H9 (cell line): ENCODE data around the gene LSMEM2. TPM values are rescaled to one million over a fixed set of nuclear protein-coding genes. Genes with fewer than 3 reads are reported as not detected.

Experiments used
- DNase-seq: peaks from one replicate; pipeline ENCODE4 v3.0.0-alpha.2; 2017
- H2AFZ ChIP-seq: one replicate; pipeline ENCODE4 v1.6.1; 2013; ENCODE audit warnings: mild to moderate bottlenecking, low read length, control low read depth, moderate library complexity
- H2AK5ac ChIP-seq: 2 replicates; pipeline ENCODE4 v1.6.1; 2013; ENCODE audit warnings: low read length, control low read depth, mixed read lengths; ENCODE audit not compliant: insufficient read length
- H2BK120ac ChIP-seq: one replicate; pipeline ENCODE4 v1.6.1; 2013; ENCODE audit warnings: low read depth, mild to moderate bottlenecking, low read length, control low read depth, inconsistent platforms; ENCODE audit not compliant: poor library complexity, severe bottlenecking
- H2BK12ac ChIP-seq: 2 replicates; pipeline ENCODE4 v1.6.1; 2013; ENCODE audit warnings: low read length, control low read depth, mixed read lengths, low read depth; ENCODE audit not compliant: insufficient read length
- H2BK15ac ChIP-seq: 2 replicates; pipeline ENCODE4 v1.6.1; 2013; ENCODE audit warnings: low read depth, low read length, control low read depth
- H2BK20ac ChIP-seq: one replicate; pipeline ENCODE4 v1.6.1; 2013; ENCODE audit warnings: low read depth, mild to moderate bottlenecking, low read length, control low read depth, inconsistent platforms; ENCODE audit not compliant: poor library complexity, severe bottlenecking
- H2BK5ac ChIP-seq: 2 replicates; pipeline ENCODE4 v1.6.1; 2013; ENCODE audit warnings: low read length, control low read depth, mixed read lengths; ENCODE audit not compliant: insufficient read length
- H3K14ac ChIP-seq: 2 replicates; pipeline ENCODE4 v1.6.1; 2013; ENCODE audit warnings: low read length, control low read depth; ENCODE audit not compliant: insufficient read depth
- H3K18ac ChIP-seq: 2 replicates; pipeline ENCODE4 v1.6.1; 2013; ENCODE audit warnings: low read depth, mild to moderate bottlenecking, mixed read lengths, low read length, control low read depth; ENCODE audit not compliant: insufficient read length
- H3K23ac ChIP-seq: 2 replicates; pipeline ENCODE4 v1.6.1; 2013; ENCODE audit warnings: low read length, control low read depth, mixed read lengths, low read depth; ENCODE audit not compliant: insufficient read length
- H3K23me2 ChIP-seq: 2 replicates; pipeline ENCODE4 v1.6.1; 2013; ENCODE audit warnings: low read depth, mild to moderate bottlenecking, mixed read lengths, low read length, control low read depth; ENCODE audit not compliant: insufficient read length, poor library complexity, severe bottlenecking
- H3K27ac ChIP-seq: 2 replicates; pipeline ENCODE4 v1.5.1; 2013; ENCODE audit warnings: low read length, control low read depth, mixed read lengths, low read depth; ENCODE audit not compliant: insufficient read length
- H3K27me3 ChIP-seq: 2 replicates; pipeline ENCODE4 v1.6.1; 2013; ENCODE audit warnings: low read length, control low read depth, inconsistent platforms; ENCODE audit not compliant: insufficient read depth
- H3K4ac ChIP-seq: 2 replicates; pipeline ENCODE4 v1.6.1; 2013; ENCODE audit warnings: low read depth, mild to moderate bottlenecking, control low read depth, inconsistent platforms, low read length, moderate library complexity
- H3K4me1 ChIP-seq: 2 replicates; pipeline ENCODE4 v1.6.1; 2013; ENCODE audit warnings: low read length, control low read depth, inconsistent platforms; ENCODE audit not compliant: insufficient read depth
- H3K4me2 ChIP-seq: 2 replicates; pipeline ENCODE4 v1.6.1; 2013; ENCODE audit warnings: low read length, control low read depth, mixed read lengths; ENCODE audit not compliant: insufficient read length, insufficient read depth
- H3K56ac ChIP-seq: 2 replicates; pipeline ENCODE4 v1.6.1; 2013; ENCODE audit warnings: low read depth, mild to moderate bottlenecking, mixed read lengths, low read length, control low read depth; ENCODE audit not compliant: insufficient read length
- H3K79me1 ChIP-seq: 2 replicates; pipeline ENCODE4 v1.6.1; 2013; ENCODE audit warnings: low read depth, mild to moderate bottlenecking, moderate library complexity, low read length, control low read depth, inconsistent platforms; ENCODE audit not compliant: insufficient read depth, poor library complexity, severe bottlenecking
- H3K79me2 ChIP-seq: 2 replicates; pipeline ENCODE4 v1.6.1; 2013; ENCODE audit warnings: low read length, control low read depth, inconsistent platforms; ENCODE audit not compliant: insufficient read depth
- H3K9ac ChIP-seq: 2 replicates; pipeline ENCODE4 v1.6.1; 2013; ENCODE audit warnings: low read length, control low read depth, mixed read lengths; ENCODE audit not compliant: insufficient read length; ENCODE audit errors: extremely low read depth
- H3K9me3 ChIP-seq: one replicate; pipeline ENCODE4 v1.6.1; 2013; ENCODE audit warnings: low read depth, low read length, inconsistent platforms; ENCODE audit not compliant: control insufficient read depth
- H3T11ph ChIP-seq: one replicate; pipeline ENCODE4 v1.6.1; 2013; ENCODE audit warnings: mild to moderate bottlenecking, low read length, control low read depth, inconsistent platforms
- H4K20me1 ChIP-seq: one replicate; pipeline ENCODE4 v1.6.1; 2013; ENCODE audit not compliant: control insufficient read depth, insufficient read length, insufficient read depth
- H4K5ac ChIP-seq: 2 replicates; pipeline ENCODE4 v1.6.1; 2013; ENCODE audit warnings: low read depth, mild to moderate bottlenecking, mixed read lengths, low read length, control low read depth; ENCODE audit not compliant: insufficient read length
- H4K8ac ChIP-seq: replicated peaks from 2 replicates; pipeline ENCODE4 v1.6.1; 2013; ENCODE audit warnings: low read length, control low read depth, mixed read lengths, low read depth; ENCODE audit not compliant: insufficient read length
- H4K91ac ChIP-seq: 2 replicates; pipeline ENCODE4 v1.6.1; 2013; ENCODE audit warnings: low read depth, mild to moderate bottlenecking, moderate library complexity, mixed read lengths, low read length, control low read depth; ENCODE audit not compliant: insufficient read length
- H3K27ac Mint-ChIP-seq, 3 experiments: 2 replicates in 2 of 3; 3 replicates in 1 of 3; pipeline ENCODE4 v1.8.0; 2020 to 2021; ENCODE audit warnings: mixed read lengths in 3 of 3, mild to moderate bottlenecking in 1 of 3, moderate library complexity in 1 of 3
- H3K27me3 Mint-ChIP-seq: 2 replicates; pipeline ENCODE4 v1.8.0; 2021; ENCODE audit warnings: low read depth, mild to moderate bottlenecking, moderate library complexity, mixed read lengths
- H3K36me3 Mint-ChIP-seq, 3 experiments: 2 replicates in 2 of 3; 3 replicates in 1 of 3; pipeline ENCODE4 v1.8.0; 2020 to 2021; ENCODE audit warnings: low read depth in 3 of 3, mixed read lengths in 3 of 3; ENCODE audit not compliant: insufficient read depth in 1 of 3
- H3K4me1 Mint-ChIP-seq, 2 experiments: 2 replicates each; pipeline ENCODE4 v1.8.0; 2020; ENCODE audit warnings: mixed read lengths in 2 of 2
- H3K4me3 Mint-ChIP-seq, 2 experiments: 2 replicates in 1 of 2; 3 replicates in 1 of 2; pipeline ENCODE4 v1.8.0; 2020 to 2021; ENCODE audit warnings: mild to moderate bottlenecking in 2 of 2, mixed read lengths in 2 of 2, moderate library complexity in 1 of 2
- H3K9me3 Mint-ChIP-seq, 2 experiments: 2 replicates in 1 of 2; 3 replicates in 1 of 2; pipeline ENCODE4 v1.8.0; 2020; ENCODE audit warnings: mild to moderate bottlenecking in 2 of 2, mixed read lengths in 2 of 2, moderate library complexity in 1 of 2
- WGBS: extraction: QIAGEN DNeasy Blood & Tissue Kit; methylation state at CpG from one replicate; pipeline ENCODE4 v1.1.7; 2013; ENCODE audit warnings: missing lambda C conversion rate, low lambda C conversion rate, mixed read lengths; ENCODE audit not compliant: insufficient read length; ENCODE audit errors: extremely low coverage; 5-methylcytosine and 5-hydroxymethylcytosine counted together
- total RNA-seq: library from RNA; stranded (reverse); gene quantifications from 2 replicates; pipeline ENCODE4 v1.2.1, GENCODE V29; 2021
- TF ChIP-seq, protein P1 (sequence below): fragments of 200-600 bp; sonication (generic); conservative IDR thresholded peaks from 3 replicates; pipeline ENCODE4 v1.8.0; 2021; ENCODE audit warnings: antibody characterized with exemption, mild to moderate bottlenecking

Gene LSMEM2
- total RNA-seq, 1 experiment from 2014 or later: 0.50 TPM

DNA sequence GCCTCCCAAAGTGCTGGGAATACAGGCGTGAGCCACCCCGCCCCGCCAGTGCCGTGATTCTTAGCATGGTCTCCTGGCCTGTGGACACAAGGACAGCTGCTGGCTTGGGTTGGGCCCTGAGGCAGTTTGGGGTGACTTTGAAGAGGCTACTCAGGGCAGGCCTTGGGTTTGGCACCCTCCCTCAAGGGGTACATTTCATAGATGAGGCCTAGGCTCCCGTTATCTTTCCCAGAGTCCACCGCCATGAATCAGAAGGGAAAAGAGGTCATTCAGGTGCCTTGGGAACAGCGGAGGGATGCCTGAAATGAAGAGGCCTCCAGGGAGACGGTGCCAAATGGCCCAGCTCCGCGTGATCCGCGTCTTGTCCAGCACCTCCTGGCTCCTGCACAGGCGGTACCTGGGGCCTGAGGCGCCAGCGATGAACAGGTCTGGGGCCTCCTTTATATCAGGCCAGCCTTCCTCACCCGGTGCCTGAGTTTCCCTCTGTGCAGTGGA is 33.6 kb upstream of the LSMEM2 start:
- H4K91ac ChIP-seq: no peak overlapping the region
- peaks cover 14% of the 10 kb centered on the region for H3K79me1 ChIP-seq
- peaks cover 3% of the 10 kb centered on the region for H4K20me1 ChIP-seq
- H3K4ac ChIP-seq: no peak overlapping the region
- H2BK5ac ChIP-seq: no peak overlapping the region
- H2BK15ac ChIP-seq: no peak overlapping the region
- no peak overlapping the region for H2AK5ac ChIP-seq
- H2BK120ac ChIP-seq: no peak overlapping the region
- no peak overlapping the region for H3K27ac ChIP-seq
- no peak overlapping the region for H3T11ph ChIP-seq
- H3K23me2 ChIP-seq: peaks cover 3% of the 10 kb centered on the region
- Mint-ChIP-seq H3K36me3 (peaks cover 6 to 25% (median 23%) of the 10 kb centered on the region in 3 experiments), H3K9me3 (no peaks in the 10 kb centered on the region), H3K27ac (peak overlapping the region; percentile 94; a peak in 6 of 7 replicates), H3K4me3 (peak overlapping the region in 1 of 2 experiments; percentile 56; a peak in 1 of 5 replicates), H3K27me3 (no peaks in the 10 kb centered on the region), H3K4me1 (peaks cover 58 to 71% of the 10 kb centered on the region in 2 experiments)
- no peak overlapping the region for H3K23ac ChIP-seq
- no peak overlapping the region for H4K8ac ChIP-seq
- DNase-seq: no peak
- H4K5ac ChIP-seq: no peak overlapping the region
- no peak overlapping the region for H3K56ac ChIP-seq
- peak overlapping the region; percentile 41 for H3K18ac ChIP-seq
- no peak overlapping the region for H2BK12ac ChIP-seq
- no CpG with 5 or more reads among the region's 16 CpGs for WGBS
- H3K14ac ChIP-seq: peak overlapping the region; percentile 75
- TF ChIP-seq, protein P1, sequence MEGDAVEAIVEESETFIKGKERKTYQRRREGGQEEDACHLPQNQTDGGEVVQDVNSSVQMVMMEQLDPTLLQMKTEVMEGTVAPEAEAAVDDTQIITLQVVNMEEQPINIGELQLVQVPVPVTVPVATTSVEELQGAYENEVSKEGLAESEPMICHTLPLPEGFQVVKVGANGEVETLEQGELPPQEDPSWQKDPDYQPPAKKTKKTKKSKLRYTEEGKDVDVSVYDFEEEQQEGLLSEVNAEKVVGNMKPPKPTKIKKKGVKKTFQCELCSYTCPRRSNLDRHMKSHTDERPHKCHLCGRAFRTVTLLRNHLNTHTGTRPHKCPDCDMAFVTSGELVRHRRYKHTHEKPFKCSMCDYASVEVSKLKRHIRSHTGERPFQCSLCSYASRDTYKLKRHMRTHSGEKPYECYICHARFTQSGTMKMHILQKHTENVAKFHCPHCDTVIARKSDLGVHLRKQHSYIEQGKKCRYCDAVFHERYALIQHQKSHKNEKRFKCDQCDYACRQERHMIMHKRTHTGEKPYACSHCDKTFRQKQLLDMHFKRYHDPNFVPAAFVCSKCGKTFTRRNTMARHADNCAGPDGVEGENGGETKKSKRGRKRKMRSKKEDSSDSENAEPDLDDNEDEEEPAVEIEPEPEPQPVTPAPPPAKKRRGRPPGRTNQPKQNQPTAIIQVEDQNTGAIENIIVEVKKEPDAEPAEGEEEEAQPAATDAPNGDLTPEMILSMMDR: no peak
- peak overlapping the region; percentile 9 for H3K4me2 ChIP-seq
- no peak overlapping the region for H2AFZ ChIP-seq
- no peak overlapping the region for H2BK20ac ChIP-seq
- no peaks in the 10 kb centered on the region for H3K9me3 ChIP-seq
- H3K4me1 ChIP-seq: peaks cover 10% of the 10 kb centered on the region; the same call in 1 of the 2 replicates
- H3K27me3 ChIP-seq: no peaks in the 10 kb centered on the region
- H3K9ac ChIP-seq: no peak overlapping the region
- peaks cover 28% of the 10 kb centered on the region; the same call in 1 of the 2 replicates for H3K79me2 ChIP-seq
